Fibroblast of lung (primary cell): Measurements from ENCODE around the gene COCH. TPM values are rescaled to one million over a fixed set of nuclear protein-coding genes. Genes with fewer than 3 reads are reported as not detected.

Experiments
- DNase-seq, 2 donors: peaks; one replicate each; pipeline versions ENCODE4 v3.0.0 to v3.0.0-alpha.2; 2010; ENCODE audit warnings: low read depth in 2 of 2
- H2AFZ ChIP-seq: 2 replicates; pipeline ENCODE4 v1.5.1; 2012; ENCODE audit warnings: low read length, control low read depth, inconsistent platforms
- H3K27ac ChIP-seq: 2 replicates; pipeline ENCODE4 v1.5.1; 2011; ENCODE audit warnings: low read length, control low read depth; ENCODE audit not compliant: insufficient read depth
- H3K27me3 ChIP-seq: 2 replicates; pipeline ENCODE4 v1.5.1; 2011; ENCODE audit warnings: mild to moderate bottlenecking, low read length; ENCODE audit not compliant: control insufficient read depth, insufficient read depth
- H3K36me3 ChIP-seq: 2 replicates; pipeline ENCODE4 v1.5.1; 2011; ENCODE audit warnings: low read length; ENCODE audit not compliant: control insufficient read depth, insufficient read depth
- H3K4me1 ChIP-seq: 2 replicates; pipeline ENCODE4 v1.5.1; 2011; ENCODE audit warnings: low read length; ENCODE audit not compliant: control insufficient read depth, insufficient read depth; ENCODE audit errors: extremely low read depth
- H3K4me2 ChIP-seq: 2 replicates; pipeline ENCODE4 v1.5.1; 2011; ENCODE audit warnings: low read length, control low read depth; ENCODE audit not compliant: insufficient read depth; ENCODE audit errors: extremely low read depth
- H3K4me3 ChIP-seq, 4 experiments: fragments of 200-600 bp in 1 of 4; sonication (generic) in 1 of 4; replicated peaks in 1 of 4; 2 replicates each; pipeline ENCODE4 v1.5.1; 2011 to 2016; ENCODE audit warnings: low read length in 4 of 4, low read depth in 3 of 4, mild to moderate bottlenecking in 3 of 4, control low read depth in 2 of 4, inconsistent platforms in 1 of 4, mixed read lengths in 1 of 4; ENCODE audit not compliant: insufficient read depth in 1 of 4; ENCODE audit errors: control extremely low read depth in 1 of 4
- H3K79me2 ChIP-seq: 2 replicates; pipeline ENCODE4 v1.5.1; 2012; ENCODE audit warnings: mild to moderate bottlenecking, low read length, inconsistent platforms; ENCODE audit not compliant: control insufficient read depth, insufficient read depth
- H3K9ac ChIP-seq: 2 replicates; pipeline ENCODE4 v1.5.1; 2011; ENCODE audit warnings: mild to moderate bottlenecking, low read length, control low read depth; ENCODE audit not compliant: insufficient read depth
- H3K9me3 ChIP-seq: 2 replicates; pipeline ENCODE4 v1.5.1; 2012; ENCODE audit warnings: low read depth, low read length; ENCODE audit not compliant: control insufficient read depth, insufficient read depth
- H4K20me1 ChIP-seq: 2 replicates; pipeline ENCODE4 v1.5.1; 2011; ENCODE audit warnings: low read length; ENCODE audit not compliant: control insufficient read depth, insufficient read depth; ENCODE audit errors: extremely low read depth
- EZH2 ChIP-seq: IDR thresholded peaks from 2 replicates; pipeline ENCODE4 v1.5.1; 2012; ENCODE audit warnings: low read length, control low read depth, mild to moderate bottlenecking; ENCODE audit errors: missing control alignments
- polyA plus RNA-seq, 2 donors: library from polyadenylated mRNA; depleted of rRNA in 1 of 2; stranded (reverse) in 1 of 2; unstranded in 1 of 2; fragments of >200 nt; gene quantifications; 2 replicates each; pipeline ENCODE4 v1.2.1, GENCODE V29; 2011 to 2012; ENCODE audit warnings: missing spikeins in 1 of 2
- total RNA-seq: library from RNA; depleted of rRNA; stranded (reverse); fragments of >200 nt; gene quantifications from 2 replicates; pipeline ENCODE4 v1.2.1, GENCODE V29; 2014
- TF ChIP-seq, protein P1 (sequence below), 2 donors: IDR thresholded peaks in 1 of 2; conservative IDR thresholded peaks in 1 of 2; 1 replicate in 1 of 2; 2 replicates in 1 of 2; pipeline ENCODE4 v1.5.1; 2011 to 2012; ENCODE audit warnings: low read length in 2 of 2, control low read depth in 1 of 2, inconsistent platforms in 1 of 2, low read depth in 1 of 2, mild to moderate bottlenecking in 1 of 2

Gene COCH
- total and polyA plus RNA-seq, 2 donors (not counting 1 experiment from before 2014, with no cell fraction given) = 0.33 to 0.72 TPM

DNA sequence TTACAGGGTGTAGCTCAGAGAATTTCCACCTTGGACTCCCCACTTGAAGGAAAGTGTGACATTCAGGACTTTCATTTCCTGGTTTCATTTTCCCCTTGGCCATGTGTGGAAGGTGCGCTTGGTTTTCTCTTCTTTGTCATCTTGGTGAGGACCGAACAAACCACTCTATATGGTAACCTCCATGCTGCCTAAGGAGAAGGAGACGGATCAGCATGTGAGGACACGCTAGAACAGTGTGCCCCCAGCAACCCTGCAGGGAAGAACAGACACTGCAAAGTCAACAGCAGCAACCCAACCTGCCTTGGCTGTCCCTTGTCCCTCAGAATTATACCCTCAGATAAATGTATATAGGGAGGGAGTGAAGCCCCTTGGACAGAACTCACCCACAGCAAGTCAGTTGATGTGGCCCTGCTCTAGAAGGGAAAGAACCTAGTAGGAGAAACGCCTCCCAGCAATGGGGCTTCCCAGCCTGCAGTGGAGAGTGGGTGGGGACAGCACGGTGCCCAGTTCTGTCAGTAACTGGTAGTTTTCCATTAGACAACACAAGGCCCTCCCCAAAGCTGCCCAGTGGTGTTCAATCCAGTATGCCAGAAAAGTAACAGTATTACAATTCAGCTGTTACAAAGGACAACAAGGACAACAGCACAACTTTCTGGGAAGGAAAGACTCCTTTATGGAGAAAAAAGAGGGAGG is 18.9 kb upstream of the COCH start:
- Histone ChIP-seq H3K4me2 (no peak overlapping the region), H3K36me3 (no peaks in the 10 kb centered on the region), H2AFZ (no peak overlapping the region), H3K4me1 (no peaks in the 10 kb centered on the region), H3K4me3 (no peak overlapping the region), H3K9ac (no peak overlapping the region), H3K79me2 (no peaks in the 10 kb centered on the region), H4K20me1 (no peaks in the 10 kb centered on the region), H3K9me3 (no peaks in the 10 kb centered on the region), H3K27me3 (peaks cover 3% of the 10 kb centered on the region), H3K27ac (no peak overlapping the region)
- no peak for TF ChIP-seq EZH2
- TF ChIP-seq, protein P1, sequence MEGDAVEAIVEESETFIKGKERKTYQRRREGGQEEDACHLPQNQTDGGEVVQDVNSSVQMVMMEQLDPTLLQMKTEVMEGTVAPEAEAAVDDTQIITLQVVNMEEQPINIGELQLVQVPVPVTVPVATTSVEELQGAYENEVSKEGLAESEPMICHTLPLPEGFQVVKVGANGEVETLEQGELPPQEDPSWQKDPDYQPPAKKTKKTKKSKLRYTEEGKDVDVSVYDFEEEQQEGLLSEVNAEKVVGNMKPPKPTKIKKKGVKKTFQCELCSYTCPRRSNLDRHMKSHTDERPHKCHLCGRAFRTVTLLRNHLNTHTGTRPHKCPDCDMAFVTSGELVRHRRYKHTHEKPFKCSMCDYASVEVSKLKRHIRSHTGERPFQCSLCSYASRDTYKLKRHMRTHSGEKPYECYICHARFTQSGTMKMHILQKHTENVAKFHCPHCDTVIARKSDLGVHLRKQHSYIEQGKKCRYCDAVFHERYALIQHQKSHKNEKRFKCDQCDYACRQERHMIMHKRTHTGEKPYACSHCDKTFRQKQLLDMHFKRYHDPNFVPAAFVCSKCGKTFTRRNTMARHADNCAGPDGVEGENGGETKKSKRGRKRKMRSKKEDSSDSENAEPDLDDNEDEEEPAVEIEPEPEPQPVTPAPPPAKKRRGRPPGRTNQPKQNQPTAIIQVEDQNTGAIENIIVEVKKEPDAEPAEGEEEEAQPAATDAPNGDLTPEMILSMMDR (conservative IDR thresholded peaks at IDR 0.05 in 1 of 2, IDR thresholded peaks at IDR 0.05 in 1 of 2; ENCODE audit: low read depth in 1 of 2, low read length in 2 of 2) = no peak
- DNase-seq = no peak

DNA sequence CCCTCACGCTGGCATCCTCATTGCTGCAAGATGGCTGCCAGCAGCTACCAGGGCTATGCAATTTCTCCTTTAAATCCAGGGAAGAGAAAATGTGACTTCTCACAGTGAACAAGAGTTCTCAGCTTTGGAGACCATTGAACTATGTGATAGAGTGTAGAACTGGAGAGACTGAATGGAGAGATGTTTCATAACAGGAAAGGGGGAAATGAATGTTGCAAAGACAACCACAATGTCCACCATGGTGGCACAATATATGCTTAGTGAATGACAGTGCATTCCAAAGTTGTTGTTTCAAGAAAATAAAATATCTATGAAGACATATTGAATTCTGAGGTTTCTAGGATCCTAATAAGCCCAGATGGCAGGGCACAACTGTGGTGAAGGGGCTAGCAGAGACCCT is 13.2 kb upstream of the COCH start:
- Histone ChIP-seq H3K79me2 (no peaks in the 10 kb centered on the region), H2AFZ (no peak overlapping the region), H3K9me3 (no peaks in the 10 kb centered on the region), H3K36me3 (no peaks in the 10 kb centered on the region), H3K27me3 (peaks cover 6% of the 10 kb centered on the region), H4K20me1 (no peaks in the 10 kb centered on the region), H3K27ac (no peak overlapping the region), H3K4me2 (no peak overlapping the region), H3K4me3 (no peak overlapping the region), H3K4me1 (no peaks in the 10 kb centered on the region), H3K9ac (no peak overlapping the region)
- TF ChIP-seq EZH2 = no peak
- TF ChIP-seq, protein P1 (conservative IDR thresholded peaks at IDR 0.05 in 1 of 2, IDR thresholded peaks at IDR 0.05 in 1 of 2; ENCODE audit: low read depth in 1 of 2, low read length in 2 of 2) = no peak
- no peak for DNase-seq

DNA sequence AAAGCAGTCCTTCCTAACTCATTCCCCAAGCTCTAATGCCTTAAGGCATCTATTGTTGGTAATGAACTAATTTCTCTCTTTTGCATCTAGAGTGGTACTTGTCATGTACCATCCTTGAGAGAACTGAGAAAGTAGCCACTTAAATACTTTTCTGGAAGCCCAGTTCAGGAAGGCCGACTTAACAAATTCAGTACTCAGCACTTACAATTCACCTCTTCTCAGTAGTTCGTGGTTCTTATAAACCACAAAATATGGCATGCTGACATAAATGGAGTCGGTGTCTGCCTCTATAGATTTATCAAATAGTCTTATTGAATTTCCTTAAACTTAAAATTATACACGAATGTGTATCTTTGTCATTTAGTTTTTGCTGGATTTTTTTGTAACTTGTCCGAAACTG is 9.4 kb upstream of the COCH start:
- DNase-seq = no peak
- Histone ChIP-seq H3K36me3 (no peaks in the 10 kb centered on the region), H4K20me1 (no peaks in the 10 kb centered on the region), H3K4me3 (no peak overlapping the region), H3K9me3 (no peaks in the 10 kb centered on the region), H3K27me3 (peaks cover 6% of the 10 kb centered on the region), H3K4me1 (no peaks in the 10 kb centered on the region), H3K27ac (no peak overlapping the region), H2AFZ (no peak overlapping the region), H3K79me2 (no peaks in the 10 kb centered on the region), H3K4me2 (no peak overlapping the region), H3K9ac (no peak overlapping the region)
- TF ChIP-seq, protein P1 (conservative IDR thresholded peaks at IDR 0.05 in 1 of 2, IDR thresholded peaks at IDR 0.05 in 1 of 2; ENCODE audit: low read depth in 1 of 2, low read length in 2 of 2) = no peak
- TF ChIP-seq EZH2 = no peak
